ENCODE measurements around the gene CELA3B.
"Not testable (repeated sequence)": the region's sequence is repeated elsewhere in the genome, so short reads cannot be mapped to it uniquely, and the experiment has no call there.

DNA sequence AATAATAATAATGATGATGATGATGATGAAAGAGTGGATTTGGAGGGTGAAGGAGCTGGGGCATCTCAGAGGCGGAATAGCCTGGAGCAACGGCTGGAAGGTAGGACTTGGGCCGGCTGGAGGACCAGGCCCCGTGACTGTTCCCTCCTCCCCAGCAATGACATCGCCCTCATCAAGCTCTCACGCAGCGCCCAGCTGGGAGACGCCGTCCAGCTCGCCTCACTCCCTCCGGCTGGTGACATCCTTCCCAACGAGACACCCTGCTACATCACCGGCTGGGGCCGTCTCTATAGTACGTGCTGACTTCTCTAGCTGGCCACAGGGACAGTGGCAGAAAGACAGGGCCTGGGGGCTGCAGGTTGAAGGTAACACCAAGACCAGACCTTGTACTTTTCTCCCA, 6.7 kb downstream of the CELA3B start:
- not testable (repeated sequence) for TF ChIP-seq ZFP30 (CRISPR knock-in tag; IDR thresholded peaks at IDR 0.05); RARB (CRISPR knock-in tag; IDR thresholded peaks at IDR 0.05); TOX (CRISPR knock-in tag; IDR thresholded peaks at IDR 0.05; ENCODE audit: borderline replicate concordance)
- TF ChIP-seq, protein P1, sequence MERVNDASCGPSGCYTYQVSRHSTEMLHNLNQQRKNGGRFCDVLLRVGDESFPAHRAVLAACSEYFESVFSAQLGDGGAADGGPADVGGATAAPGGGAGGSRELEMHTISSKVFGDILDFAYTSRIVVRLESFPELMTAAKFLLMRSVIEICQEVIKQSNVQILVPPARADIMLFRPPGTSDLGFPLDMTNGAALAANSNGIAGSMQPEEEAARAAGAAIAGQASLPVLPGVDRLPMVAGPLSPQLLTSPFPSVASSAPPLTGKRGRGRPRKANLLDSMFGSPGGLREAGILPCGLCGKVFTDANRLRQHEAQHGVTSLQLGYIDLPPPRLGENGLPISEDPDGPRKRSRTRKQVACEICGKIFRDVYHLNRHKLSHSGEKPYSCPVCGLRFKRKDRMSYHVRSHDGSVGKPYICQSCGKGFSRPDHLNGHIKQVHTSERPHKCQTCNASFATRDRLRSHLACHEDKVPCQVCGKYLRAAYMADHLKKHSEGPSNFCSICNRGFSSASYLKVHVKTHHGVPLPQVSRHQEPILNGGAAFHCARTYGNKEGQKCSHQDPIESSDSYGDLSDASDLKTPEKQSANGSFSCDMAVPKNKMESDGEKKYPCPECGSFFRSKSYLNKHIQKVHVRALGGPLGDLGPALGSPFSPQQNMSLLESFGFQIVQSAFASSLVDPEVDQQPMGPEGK (CRISPR knock-in tag; IDR thresholded peaks at IDR 0.05; ENCODE audit: borderline replicate concordance): not testable (repeated sequence)
- TF ChIP-seq, protein P2, sequence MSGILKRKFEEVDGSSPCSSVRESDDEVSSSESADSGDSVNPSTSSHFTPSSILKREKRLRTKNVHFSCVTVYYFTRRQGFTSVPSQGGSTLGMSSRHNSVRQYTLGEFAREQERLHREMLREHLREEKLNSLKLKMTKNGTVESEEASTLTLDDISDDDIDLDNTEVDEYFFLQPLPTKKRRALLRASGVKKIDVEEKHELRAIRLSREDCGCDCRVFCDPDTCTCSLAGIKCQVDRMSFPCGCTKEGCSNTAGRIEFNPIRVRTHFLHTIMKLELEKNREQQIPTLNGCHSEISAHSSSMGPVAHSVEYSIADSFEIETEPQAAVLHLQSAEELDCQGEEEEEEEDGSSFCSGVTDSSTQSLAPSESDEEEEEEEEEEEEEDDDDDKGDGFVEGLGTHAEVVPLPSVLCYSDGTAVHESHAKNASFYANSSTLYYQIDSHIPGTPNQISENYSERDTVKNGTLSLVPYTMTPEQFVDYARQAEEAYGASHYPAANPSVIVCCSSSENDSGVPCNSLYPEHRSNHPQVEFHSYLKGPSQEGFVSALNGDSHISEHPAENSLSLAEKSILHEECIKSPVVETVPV (CRISPR knock-in tag; IDR thresholded peaks at IDR 0.05): not testable (repeated sequence)

All from SK-N-SH treated with all-trans-retinoic acid at 6 μM for 48 hours (cell line).